ENCODE results near the gene PPP3CA.

GRCh38 chr4:101315041-101315440, 32.3 kb downstream of the PPP3CA start:
- no peak for TF ChIP-seq CTCF (IDR thresholded peaks at IDR 0.05; ENCODE audit: low read depth, low read length)
- TF ChIP-seq, protein P1, sequence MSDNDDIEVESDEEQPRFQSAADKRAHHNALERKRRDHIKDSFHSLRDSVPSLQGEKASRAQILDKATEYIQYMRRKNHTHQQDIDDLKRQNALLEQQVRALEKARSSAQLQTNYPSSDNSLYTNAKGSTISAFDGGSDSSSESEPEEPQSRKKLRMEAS (IDR thresholded peaks at IDR 0.05; ENCODE audit: low read depth, low read length): no peak

All from NB4 (cell line).